NOMO-1 treated with DMSO at 0.1 percent for 48 hours (cell line): ENCODE measurements around the gene CCNY.

Source experiments
- DNase-seq: peaks from one replicate; lab custom pipeline; 2025; ENCODE audit not compliant: unreplicated experiment; lab: John Stamatoyannopoulos, UW

The CCNY gene

DNA sequence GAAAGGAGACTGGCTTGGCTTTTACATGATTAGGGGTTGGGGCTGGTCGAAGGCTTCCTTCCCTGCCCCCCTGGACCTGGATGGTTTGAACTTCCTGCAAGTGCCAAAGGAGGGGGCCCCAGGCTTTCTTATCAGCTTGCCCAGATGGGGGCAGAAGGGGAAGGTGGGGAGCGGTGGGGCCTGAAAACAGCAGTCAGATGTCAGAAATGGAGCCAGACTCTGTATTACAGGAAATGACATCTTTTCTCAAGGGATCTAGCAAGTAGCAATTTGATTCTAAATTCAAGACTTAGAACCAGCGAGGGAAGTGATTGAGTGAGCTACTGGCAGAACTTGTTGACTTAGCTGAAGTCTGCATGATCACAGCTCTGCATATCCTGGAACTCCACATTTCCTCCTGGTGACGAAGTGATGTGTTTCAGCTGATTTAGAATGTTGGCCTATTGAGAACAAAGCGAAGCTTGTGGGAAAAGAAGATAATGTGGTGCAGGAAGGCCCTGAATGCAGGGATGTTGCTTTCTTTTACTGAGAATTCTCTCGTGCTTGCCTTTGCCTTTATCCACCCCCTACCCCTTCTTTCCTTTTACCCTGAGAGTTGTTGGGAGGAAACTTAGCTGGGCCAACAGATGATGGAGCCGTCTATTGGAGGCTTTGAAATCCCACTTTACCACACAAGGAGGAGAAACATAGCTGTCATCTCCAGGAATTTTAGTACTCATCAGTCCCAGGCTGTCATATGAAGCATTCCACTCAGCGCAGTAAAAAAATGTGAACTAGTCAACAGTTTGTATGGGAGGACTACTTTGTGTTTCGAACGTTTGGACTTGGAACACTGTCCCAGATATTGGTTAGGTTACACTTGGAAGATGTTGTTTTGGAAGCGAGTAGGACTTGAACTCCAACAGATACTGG lies 43.2 kb downstream of the CCNY start:
- no peak for DNase-seq

DNA sequence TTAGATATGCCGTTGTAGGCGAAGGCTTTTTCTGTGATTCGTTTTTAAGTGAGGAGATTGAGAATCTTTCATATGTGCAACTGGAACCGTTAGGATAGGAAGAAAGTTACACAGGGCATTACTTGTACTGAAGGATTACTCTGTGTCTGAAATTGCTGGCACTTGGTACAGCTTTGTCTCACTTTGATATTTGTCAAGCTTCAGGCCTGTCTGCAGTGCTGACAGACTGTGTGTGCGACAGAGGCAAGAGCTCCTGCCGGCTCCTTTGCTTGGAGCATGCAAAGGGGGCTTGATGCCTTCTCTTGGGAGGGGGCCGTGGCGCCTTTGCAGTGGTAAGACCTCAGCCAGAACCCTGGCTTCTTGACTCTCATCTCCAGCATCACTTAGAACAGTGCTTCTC lies 45.8 kb downstream of the CCNY start:
- DNase-seq: no peak

DNA sequence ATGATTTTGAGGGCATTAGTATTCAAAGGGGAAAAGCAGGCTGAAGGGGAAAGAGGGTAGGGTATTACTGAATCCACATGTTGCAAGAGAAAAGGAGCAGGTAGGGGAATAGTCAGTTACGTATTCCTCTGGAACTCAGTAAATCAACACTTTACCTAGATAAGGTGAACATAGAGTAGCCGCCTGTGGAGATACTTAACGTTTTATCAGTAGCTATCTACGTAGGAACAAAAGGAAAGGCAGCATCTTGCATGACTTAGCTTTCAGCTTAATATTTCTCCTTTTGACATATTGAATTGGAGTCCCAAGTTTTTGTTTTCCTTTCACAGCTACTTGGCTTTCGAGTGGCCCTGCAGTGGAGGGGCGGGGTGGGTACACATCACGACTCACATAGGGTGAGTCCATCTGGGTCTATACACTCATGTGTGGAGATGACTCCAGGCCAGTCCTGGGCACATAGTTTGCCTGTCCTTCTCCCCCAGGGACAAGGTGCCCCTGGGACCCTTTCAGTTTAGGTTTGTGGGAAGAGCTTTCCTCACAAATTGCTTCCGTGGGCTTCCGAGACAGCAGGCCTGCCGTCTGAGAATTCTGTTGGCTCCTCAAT lies 48.1 kb downstream of the CCNY start:
- DNase-seq: no peak

DNA sequence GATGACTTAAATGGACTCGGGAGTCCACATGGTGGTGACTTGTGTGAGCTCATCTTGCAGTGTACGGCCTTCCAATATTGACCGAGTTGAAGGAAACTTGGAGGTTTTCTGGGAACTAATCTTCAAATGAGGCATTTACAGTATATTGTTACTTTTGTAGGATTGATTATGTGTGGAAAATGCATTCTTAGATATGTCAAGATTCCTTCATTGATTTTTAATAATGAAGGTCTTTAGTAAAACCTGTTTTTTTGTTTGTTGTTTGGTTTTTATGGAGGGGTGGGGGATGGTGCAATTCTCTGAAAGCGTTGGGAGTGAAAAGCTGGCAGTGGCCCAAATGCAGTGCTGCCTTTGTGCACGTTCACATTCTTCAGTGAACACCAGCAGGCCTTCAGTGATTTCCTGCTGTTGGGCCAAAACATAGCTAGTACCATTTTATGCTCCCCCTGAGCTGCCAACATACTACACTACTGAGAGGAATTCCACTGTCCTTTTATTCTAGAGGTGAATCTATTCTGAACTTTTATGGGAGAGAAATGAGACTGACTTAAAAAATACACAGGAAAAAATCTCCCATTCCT lies 50.4 kb downstream of the CCNY start:
- no peak for DNase-seq

DNA sequence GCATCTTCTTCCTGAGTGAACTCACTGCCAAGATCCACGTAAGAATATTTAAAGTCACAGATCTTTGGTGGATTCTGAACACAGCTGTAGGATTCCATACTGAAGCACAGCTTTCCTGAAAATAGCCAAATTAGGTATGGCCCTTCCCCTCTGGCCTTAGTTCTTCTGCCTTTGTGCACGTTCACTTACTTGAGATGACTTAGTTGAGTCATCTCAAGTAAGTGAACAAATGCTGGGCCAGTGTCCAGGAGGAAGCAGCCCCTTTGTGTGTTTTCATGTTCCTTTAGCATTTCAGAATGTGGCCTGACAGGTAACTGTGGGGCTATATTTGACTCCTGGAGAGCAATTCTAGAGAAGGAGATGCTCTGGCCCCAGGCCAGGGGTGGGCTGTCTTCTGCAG lies 51.5 kb downstream of the CCNY start:
- no peak for DNase-seq

DNA sequence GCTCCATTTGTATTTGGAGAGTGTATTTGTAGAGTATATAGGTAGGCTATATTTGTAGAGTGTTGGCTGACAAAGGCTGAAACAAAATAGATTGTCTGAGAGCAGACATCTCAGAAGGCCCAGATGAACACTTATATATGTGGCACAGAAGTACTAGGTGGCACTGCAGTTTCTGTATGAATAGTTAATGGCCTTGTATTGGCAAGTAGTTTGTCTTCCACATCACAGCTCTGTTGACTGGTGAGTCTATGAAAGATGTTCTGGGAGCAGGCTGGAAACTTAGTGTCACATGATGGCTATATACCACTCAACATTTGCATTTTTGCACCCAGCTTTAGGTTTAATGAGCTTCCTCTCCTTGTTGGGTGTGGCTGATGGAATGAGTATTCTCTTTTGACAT lies 51.9 kb downstream of the CCNY start:
- DNase-seq: no peak

DNA sequence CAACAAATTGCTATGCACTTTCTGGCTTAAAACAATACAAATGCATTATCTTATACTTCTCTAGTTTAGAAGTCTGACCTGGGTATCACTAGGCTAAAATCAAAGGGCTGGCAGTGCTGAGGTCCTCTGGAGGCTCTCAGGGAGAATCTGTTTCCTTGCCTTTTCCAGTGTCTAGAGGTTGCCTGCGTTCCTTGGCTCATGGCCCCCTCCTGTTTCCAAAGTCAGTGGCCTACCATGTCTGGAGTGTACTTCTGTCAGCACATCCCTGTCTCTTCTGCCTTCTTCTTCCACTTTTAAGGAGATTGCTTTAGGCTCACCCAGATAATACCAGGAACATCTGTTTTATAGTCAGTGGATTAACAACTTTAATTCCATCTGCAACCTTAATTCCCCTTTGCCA lies 52.4 kb downstream of the CCNY start:
- no peak for DNase-seq

DNA sequence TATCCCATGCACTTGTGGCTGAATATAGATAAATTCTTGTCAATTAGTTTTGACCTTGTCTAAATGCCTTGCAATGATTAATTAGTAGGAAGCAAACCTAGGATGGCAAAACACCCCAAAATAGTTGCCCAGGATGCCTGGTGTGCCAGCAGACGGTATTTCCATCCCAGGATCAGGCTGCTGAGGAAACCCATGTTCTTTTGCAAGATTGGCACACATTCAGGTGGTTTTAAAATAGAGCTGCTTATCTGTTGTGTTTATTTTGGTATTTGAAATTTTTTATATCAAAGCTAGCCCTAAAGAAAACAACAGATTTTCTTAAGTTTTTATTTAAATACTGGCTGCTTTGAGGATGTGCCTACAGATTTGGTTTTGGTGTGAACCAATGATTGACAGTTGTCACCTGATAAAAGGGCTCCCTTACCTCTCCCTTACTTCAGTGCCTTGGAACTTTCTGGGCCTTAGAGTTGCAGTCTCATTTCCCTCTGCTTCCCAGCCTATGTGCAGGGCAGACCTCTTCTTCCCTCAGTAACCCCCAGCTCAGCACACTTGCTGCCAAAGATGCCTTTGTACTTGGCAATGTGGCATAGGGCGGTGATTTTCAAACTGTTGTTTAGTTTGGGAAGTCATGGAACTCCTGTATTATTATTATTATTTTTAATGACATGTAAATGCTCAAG lies 54.0 kb downstream of the CCNY start:
- DNase-seq: no peak

DNA sequence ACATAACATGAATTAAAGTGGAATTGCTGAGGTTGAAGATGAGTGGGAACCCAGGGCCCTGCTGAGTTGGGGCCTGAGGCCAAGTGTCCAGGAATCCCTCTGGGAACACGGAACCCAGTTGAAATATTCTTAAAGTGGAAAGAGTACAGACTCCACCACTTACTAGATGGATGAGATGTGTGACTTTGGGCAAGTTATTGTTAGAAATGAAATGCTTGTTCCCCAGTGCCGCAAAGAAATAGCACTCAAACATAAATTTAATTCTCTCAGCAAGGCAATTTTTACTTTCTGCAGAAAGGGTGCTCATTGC lies 54.5 kb downstream of the CCNY start:
- DNase-seq: no peak

DNA sequence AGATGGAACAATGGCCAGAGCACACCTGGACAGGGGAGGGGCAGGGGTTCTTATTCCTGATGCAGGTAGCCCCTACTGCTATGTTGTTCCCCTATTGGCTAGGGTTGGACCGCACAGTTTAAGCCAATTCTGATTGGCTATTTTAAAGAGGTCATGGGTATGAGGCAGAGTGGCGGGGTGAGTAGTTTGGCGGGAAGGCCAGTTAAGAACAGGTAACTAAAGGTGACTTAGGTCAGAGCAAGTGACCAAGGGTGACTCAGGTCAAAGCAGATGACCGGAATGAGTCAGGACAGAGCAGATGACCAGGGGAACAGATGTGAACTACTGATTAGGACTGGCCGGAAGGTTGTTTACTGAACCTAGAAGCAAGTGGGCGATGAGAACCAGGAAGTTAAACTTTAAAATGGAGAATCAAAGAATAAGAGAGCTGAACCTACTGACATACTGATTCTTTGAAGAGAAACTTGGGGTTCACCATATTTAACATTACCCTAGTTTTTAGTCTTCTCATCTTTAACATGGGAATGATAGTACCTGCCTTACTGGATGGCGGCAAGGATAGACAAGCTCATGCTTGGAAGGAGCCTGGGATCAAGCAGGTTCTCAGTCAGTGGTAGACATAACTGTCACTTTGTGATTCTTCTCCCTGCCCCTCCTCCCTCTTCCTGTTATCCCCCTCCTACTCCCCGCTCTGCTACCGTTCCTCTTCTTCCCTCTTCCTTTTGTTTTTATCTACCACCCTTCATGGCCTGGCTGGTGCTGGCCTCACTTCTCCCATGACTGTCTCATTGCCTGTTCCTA lies 55.0 kb downstream of the CCNY start:
- DNase-seq: no peak

DNA sequence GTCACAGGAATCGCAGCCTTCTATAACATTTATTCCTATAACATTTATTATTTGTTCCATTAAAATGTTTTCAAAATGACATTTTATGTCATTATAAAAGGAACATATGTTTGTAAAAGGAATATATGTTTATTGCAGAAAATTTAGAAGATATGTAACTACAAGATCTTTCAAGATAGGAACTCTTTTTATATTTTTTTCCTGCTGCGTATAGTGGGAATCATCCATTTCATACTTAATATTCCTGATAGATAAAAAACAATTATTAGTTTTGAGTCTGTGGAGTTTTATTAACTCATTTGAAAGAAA lies 55.6 kb downstream of the CCNY start:
- no peak for DNase-seq

DNA sequence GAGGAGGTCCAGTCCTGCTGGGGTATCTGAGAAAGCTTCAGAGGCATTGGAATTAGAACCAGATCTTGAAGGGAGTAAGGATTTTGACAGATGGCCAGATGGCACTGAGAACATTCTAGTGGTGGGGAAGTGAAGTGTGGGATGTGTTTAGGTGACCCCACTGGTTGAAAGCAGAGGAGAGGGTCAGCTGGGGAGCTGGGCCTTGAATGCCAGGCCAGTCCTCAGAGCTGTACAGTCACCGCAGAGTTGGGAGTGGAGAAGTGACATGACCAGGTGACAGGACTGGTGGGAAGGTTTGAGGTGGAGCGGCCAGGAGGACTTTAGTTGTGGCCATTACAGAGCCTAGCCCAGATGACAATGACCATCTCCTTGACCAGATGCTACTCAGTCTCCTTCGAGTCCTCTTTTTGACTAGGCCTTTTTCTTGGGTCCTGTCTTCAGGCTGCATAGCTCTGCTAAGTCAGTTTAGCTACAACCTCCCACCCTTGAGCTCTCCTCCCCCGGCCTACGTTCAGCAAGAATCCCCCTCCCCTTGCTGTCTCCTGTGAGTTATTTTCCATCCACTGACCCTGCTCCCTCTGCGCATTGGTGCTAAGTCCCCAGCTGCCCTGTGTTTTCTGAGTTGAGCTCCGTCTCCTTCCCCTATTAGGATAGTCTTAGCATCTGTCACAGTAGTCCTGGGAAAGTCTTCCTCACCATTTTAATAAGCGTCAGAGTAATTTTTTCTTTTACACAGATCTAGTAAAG lies 56.3 kb downstream of the CCNY start:
- DNase-seq: no peak

DNA sequence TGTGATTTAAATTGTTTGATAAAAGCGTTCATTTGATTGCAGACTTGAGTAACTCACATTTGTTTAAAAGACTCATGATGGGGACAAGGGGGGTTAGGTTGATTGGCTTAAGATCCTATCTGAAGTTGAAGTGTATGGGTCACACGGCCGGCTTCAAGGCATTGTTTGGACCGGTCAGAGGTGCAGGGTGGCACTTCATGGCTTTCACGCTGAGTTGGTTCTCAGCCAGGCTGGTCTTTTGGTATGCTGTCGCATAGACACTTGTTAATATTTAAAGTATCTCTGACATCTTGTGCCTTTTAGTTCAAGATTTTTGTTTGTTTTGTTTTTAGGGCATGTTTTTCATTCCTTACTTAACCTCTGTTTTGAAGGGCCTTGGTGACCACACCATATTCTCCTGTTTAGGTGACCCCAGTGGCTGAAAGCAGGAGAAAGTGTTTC lies 58.1 kb downstream of the CCNY start:
- no peak for DNase-seq

DNA sequence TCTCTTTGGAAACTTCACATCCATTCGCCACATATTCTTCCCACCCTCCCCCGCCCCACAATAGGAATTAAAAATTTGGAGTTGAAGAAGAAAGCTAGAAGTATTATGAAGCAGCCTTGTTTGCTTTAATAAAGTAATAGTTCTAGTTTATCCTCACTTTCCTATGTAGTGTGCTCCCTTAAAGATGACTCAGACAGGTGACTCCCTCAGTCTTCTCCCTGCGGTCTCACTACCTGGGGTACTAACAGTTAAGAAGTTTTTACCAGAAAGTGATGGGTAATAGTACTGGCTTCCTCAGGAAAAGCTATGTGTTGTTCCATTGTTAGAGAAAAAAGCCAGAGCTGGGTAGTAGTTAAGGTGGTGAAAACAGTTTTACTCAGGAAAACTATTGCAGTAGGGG lies 58.6 kb downstream of the CCNY start:
- no peak for DNase-seq

DNA sequence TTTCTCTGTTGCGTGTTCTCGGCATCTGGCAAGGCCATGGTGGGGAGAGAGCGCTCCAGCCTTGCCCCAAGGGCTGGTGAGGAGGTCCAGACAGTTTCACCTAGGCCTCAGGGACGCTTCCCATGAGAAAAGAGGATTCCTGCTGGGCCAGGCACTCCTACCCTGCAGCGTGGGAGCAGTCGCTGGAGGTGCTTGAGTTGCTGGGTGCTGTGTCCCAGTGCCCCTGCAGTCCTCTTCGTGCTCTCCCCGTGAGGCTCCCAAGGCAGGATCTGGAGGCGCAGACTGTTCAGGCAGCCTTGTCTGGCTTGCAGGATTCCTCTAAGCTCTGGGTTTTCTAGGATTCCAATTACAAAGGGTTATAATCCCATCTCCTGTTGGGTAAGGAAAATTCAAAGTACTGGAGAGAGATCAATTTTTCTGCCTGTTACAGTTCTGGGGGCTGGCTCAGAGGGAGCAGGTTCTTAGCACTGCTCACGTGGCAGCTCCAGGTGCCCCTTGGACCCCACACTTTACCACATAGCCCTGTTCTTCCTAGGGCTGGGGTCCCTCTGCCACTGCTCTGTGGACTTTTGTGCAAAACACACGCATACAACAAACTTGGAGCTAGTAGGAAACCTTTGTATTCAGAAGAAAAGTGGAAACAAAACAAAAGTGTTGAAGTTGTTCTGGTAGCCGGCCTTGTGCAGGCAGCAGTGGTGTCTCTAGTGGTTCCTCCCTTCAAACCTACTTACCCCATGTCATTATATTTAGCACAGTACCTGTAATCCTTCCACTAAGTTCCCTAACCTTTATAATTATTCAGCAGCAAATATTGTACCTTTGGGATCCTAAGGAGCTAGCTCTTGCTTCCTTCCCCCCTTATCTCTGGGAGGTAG lies 60.5 kb downstream of the CCNY start:
- DNase-seq: no peak

DNA sequence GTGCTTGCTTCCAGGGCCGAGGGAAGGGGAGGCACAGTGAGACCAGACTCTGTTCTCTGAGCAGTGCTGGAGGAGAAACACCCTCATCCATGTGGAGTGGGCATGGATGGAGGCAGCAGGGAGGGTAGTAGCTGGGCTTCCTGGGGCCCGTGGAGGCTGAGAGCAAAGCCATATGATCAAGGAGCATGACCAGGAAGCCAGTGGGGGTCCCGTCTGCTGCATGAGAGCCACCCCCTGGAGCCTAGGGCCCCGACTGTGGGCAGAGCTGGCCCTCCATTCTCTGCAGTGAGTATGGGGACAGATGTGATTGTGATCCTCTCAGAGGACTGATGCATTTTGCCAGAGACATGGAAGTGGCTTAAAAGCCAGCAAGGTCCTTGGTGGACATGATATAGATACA lies 61.6 kb downstream of the CCNY start:
- DNase-seq: no peak

DNA sequence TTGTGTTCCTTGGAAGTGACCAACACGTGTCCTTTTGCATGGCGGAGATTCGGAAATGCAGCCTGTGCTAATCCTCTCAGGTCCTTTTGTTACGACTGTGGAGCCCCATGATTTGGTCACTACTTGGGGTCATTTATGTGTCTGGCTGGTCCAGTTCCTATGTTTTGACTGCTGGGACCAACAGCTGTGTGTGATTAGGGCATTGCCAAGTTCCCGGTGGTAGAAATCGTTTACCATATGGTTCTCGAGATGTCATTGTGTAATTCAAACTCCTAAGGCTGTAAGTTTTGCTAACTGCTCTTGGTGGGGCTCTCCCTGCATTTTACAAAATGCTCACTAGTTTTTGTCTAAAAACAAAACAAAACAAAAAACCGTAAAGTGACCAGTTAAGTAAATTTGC lies 62.0 kb downstream of the CCNY start:
- no peak for DNase-seq

DNA sequence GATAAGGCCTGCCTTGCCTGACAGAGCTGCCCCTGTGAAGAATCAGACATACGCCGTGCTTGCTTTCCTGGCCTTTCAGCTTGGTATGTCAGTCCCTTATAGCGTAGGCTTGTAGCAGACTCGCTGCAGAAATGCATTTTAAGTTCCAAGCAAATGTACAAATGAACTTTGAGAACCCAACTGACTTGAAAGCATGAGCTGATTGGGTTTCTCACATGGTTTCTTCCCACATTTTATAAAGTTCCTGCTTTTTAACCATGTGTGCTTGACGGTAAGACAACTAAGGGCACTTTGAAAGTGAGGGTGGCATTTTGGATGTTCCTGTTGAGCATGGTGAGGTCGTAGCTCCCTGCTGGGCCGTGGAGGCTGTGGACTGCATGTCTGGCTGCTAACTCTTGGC lies 62.6 kb downstream of the CCNY start:
- DNase-seq: no peak

DNA sequence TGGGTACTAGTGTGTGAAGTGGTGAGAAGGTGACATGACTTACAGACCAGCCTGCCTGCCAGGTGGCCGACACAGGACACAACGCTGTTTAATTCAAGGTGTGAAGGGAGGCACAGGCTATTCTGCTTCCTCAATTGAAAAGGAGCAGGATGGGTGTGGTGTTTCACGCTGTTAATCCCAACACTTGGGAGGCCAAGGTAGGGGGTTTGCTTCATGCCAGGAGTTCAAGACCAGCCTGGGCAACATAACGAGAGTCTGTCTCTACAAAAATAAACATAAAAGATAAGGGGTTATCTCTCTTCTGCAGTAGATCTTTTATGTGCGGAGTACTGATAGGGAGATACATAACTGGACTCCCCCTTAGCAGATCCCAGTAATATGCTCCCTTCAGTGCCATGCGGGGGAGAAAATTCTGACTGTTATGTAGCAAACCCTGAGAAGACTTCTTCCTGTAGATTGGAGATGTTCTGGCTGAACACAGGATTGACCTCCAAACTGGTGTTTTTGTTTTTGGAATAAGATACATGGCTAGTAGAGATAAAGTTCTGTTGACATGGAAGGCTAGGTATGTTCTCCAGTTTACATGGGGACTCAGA lies 63.2 kb downstream of the CCNY start:
- no peak for DNase-seq
